Measurements from ENCODE around the gene TNFAIP3. TPM values are rescaled to one million over a fixed set of nuclear protein-coding genes. Genes with fewer than 3 reads are reported as not detected.
A peak's percentile ranks its signal among the peaks of the same experiment; 100 is the strongest.

Gene TNFAIP3
- total and polyA plus RNA-seq, 2 of the 4 experiments (the other 2 are of a cell fraction): 5.0 to 14.2 TPM

DNA sequence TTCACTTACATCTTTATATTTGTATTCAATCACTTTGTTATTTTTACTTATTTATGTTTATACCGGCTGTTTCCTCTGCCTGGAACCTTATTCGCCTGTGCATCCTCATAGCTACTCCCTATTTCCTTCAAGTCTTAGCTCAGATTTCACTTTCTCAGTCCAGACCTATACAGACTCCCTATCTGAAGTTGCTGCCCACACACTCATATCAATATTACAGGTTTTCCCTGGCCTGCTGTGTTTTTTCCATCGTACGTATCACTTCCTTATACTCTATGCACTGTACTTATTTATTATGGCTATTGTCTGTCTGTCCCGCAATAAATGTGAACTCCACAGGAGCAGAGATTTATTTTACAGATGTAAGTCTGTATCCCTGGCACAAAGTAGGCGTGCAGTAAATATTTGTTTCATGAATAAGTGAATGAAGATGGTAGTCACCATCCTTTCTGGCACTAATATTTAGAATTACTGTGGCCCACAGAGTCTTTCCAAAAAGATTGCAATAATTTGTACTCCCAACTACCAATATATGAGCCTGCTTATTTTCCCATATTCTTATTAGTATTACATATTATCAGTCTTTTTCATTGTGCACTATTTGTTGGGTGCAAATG, 64.9 kb downstream of the TNFAIP3 start:
- no peaks in the 10 kb centered on the region for H3K79me1 ChIP-seq (ENCODE audit: low read depth in 1 of 2, low read length in 2 of 2)
- H4K5ac ChIP-seq (ENCODE audit: low read depth, low read length): no peak overlapping the region
- peak; percentile 51; the same call in 1 of the 2 replicates for ATAC-seq (ENCODE audit: low read depth)
- H2BK20ac ChIP-seq (ENCODE audit: low read depth, low read length): no peak overlapping the region
- no peaks in the 10 kb centered on the region for H3K36me3 ChIP-seq (ENCODE audit: control insufficient read depth, insufficient read depth, low read length)
- H2AK9ac ChIP-seq (replicated peaks; ENCODE audit: low read depth, low read length, poor library complexity): no peak overlapping the region
- no peak overlapping the region for H3K18ac ChIP-seq (ENCODE audit: low read depth, low read length)
- POLR2A ChIA-PET (ENCODE audit: unreplicated experiment): no interaction called here
- WGBS, 2 experiments (ENCODE audit: extremely low coverage in 2 of 2, insufficient read length in 1 of 2): no CpG with 5 or more reads among the region's 6 CpGs
- H3K9ac ChIP-seq (ENCODE audit: low read depth, low read length): no peak overlapping the region
- H2BK120ac ChIP-seq (ENCODE audit: low read depth, low read length): no peak overlapping the region
- H4K91ac ChIP-seq (ENCODE audit: insufficient read depth, low read depth, low read length): no peak overlapping the region
- H2AK5ac ChIP-seq (ENCODE audit: low read depth, low read length): no peak overlapping the region
- H3K14ac ChIP-seq (replicated peaks; ENCODE audit: low read depth, low read length): no peak overlapping the region
- H3K9me1 ChIP-seq (ENCODE audit: insufficient read depth, low read length): no peaks in the 10 kb centered on the region
- peaks cover 6% of the 10 kb centered on the region for H3K4me1 ChIP-seq (ENCODE audit: control insufficient read depth, insufficient read depth, low read length)
- no peak overlapping the region for H2AFZ ChIP-seq (replicated peaks; ENCODE audit: low read length, poor library complexity)
- no peaks in the 10 kb centered on the region for H4K20me1 ChIP-seq (ENCODE audit: insufficient read depth, low read length)
- no peak overlapping the region for H3K56ac ChIP-seq (ENCODE audit: extremely low read depth, insufficient read depth, low read length)
- H2BK5ac ChIP-seq (ENCODE audit: low read depth, low read length, poor library complexity, severe bottlenecking): no peak overlapping the region
- intact Hi-C loops (cut with micrococcal nuclease): no loop called here
- no peaks in the 10 kb centered on the region for H3K27me3 ChIP-seq (ENCODE audit: control insufficient read depth, insufficient read depth, low read length)
- no peak overlapping the region for H3K4me3 ChIP-seq (ENCODE audit: insufficient read depth, low read depth, low read length)
- H3K4me2 ChIP-seq (ENCODE audit: low read depth, low read length): no peak overlapping the region
- in situ Hi-C loops (cut with MboI; ENCODE audit: low sequenced_read_pairs): no loop called here
- no peak overlapping the region for H3K27ac ChIP-seq (ENCODE audit: insufficient read depth, low read length)
- CTCF ChIA-PET: interaction anchor here (0.6 to 1.5 kb wide), 3 partner anchors 13 to 387 kb away, joined by 3 to 4 read pairs (median 3); partner anchors contain the start of gene TNFAIP3
- no peak overlapping the region for H3K23ac ChIP-seq (ENCODE audit: low read depth, low read length)
- no peak overlapping the region for H4K8ac ChIP-seq (ENCODE audit: low read depth in 2 of 2, low read length in 2 of 2)
- no peak overlapping the region for H3K4ac ChIP-seq (ENCODE audit: low read depth, low read length)
- no peak for DNase-seq
- H3K9me3 ChIP-seq (ENCODE audit: control insufficient read depth, insufficient read depth, low read length): no peaks in the 10 kb centered on the region
- H2BK15ac ChIP-seq (ENCODE audit: low read depth, low read length): no peak overlapping the region
- no TSS peak for BruUV-seq (replicated peaks)
- dilution Hi-C loops (cut with HindIII; ENCODE audit: low sequenced_read_pairs, unreplicated experiment): no loop called here
- TF ChIP-seq FOS (IDR thresholded peaks at IDR 0.05; ENCODE audit: low read depth, low read length): no peak
- no peak for TF ChIP-seq POLR2A (IDR thresholded peaks at IDR 0.05; ENCODE audit: low read depth, low read length)
- no peak for TF ChIP-seq CEBPB (IDR thresholded peaks at IDR 0.05; ENCODE audit: low read depth, low read length)
- TF ChIP-seq BHLHE40 (IDR thresholded peaks at IDR 0.05; ENCODE audit: low read depth, low read length): no peak
- TF ChIP-seq, protein P1, sequence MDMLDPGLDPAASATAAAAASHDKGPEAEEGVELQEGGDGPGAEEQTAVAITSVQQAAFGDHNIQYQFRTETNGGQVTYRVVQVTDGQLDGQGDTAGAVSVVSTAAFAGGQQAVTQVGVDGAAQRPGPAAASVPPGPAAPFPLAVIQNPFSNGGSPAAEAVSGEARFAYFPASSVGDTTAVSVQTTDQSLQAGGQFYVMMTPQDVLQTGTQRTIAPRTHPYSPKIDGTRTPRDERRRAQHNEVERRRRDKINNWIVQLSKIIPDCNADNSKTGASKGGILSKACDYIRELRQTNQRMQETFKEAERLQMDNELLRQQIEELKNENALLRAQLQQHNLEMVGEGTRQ (IDR thresholded peaks at IDR 0.05; ENCODE audit: low read depth, low read length): no peak
- TF ChIP-seq MAFK (IDR thresholded peaks at IDR 0.05; ENCODE audit: low read depth, low read length): no peak
- TF ChIP-seq MAZ (IDR thresholded peaks at IDR 0.05; ENCODE audit: borderline replicate concordance, low read depth, low read length): no peak

Other genes with a start within 250 kb of the TNFAIP3 start
- 7.7 and 11.7 TPM in 2 replicates for gene PERP, start 240.2 kb downstream of the TNFAIP3 start, total RNA-seq (2012; rRNA removed)
- gene PERP, start 240.2 kb downstream of the TNFAIP3 start, polyA plus RNA-seq (2012; rRNA removed): 21.2 and 21.4 TPM in 2 replicates